GM04503 (cell line): Measurements from ENCODE around the gene EXD3.
"Not testable (repeated sequence)": the region's sequence is repeated elsewhere in the genome, so short reads cannot be mapped to it uniquely, and the experiment has no call there.

Experiments used
- DNase-seq: peaks from one replicate; pipeline ENCODE4 v3.0.0-alpha.2; 2012; ENCODE audit warnings: low read depth

EXD3 gene

DNA sequence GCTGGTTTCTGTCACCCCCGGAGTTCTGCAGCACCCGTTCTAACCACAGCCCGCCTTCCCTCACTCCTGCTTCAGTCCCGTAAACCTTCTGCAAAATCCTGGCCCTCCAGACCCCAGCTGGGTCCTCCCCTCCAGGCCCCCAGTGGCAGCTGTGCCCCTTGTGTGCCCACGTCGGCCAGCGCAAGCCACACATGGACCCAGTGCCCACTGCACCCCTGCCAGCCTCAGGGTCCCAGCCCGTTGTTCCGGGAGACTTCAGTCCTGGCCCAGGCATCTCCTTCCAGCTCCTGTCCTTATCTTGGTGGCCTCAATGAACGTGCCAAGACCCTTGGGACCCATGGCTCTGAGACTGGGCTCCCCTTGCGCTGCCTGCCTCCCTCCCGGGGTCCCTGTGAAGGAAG lies 43.2 kb downstream of the EXD3 start:
- DNase-seq = no peak

DNA sequence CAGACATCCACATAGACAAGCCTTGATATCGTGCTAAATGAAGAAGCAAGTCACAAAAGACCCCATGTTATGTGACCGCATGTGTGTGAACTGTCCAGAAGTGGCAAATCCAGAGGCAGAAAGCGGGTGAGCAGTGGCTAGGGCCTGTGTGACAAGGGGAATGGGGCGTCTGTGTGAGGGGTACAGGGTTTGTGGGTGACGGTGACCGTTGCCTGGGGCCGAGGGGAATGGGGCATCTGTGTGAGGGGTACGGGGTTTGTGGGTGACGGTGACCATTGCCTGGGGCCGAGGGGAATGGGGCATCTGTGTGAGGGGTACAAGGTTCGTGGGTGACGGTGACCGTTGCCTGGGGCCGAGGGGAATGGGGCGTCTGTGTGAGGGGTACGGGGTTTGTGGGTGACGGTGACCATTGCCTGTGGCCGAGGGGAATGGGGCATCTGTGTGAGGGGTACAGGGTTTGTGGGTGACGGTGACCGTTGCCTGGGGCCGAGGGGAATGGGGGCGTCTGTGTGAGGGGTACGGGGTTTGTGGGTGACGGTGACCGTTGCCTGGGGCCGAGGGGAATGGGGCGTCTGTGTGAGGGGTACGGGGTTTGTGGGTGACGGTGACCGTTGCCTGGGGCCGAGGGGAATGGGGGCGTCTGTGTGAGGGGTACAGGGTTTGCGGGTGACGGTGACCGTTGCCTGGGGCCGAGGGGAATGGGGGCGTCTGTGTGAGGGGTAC lies 44.1 kb downstream of the EXD3 start:
- DNase-seq = not testable (repeated sequence)

- no peak for DNase-seq
These were observed 46.6 kb downstream of the EXD3 start for GRCh38 chr9:137376386-137376785.

GRCh38 chr9:137375321-137376058 lies 47.5 kb downstream of the EXD3 start:
- DNase-seq = no peak

DNA sequence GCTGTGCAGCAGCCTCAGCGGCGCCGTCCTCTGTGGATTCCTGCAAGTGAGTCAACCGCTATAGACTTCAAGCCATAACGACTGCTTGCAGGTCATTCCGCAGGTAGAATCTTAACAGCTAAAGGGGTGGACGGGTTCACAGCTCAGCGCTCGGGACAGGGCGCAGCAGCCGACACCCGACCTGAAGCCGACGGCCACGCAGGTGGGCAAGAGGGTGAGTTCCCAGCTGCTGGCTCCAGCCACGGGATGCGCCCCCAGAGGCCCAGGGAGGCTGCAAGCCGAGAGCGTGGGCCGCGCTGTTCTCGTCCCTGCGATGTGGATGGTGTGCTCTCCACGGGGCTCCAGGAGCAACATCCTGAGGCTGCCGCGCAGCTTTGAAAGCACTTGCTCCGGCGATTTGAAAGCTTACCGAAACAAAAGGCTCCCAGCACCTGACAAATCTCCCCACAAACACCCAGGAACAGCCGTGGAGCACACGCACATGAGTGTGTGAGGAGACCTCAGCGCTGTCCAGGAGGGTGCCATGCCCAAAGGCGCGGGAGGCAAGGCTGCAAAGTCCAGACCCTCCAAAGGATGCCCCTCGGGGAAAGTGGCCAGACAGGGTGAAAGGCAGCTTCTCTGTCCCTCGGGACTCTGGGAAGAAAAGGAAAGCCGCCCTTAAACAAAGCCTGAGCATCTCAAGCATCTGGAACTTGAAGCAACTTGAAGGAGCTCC lies 48.7 kb downstream of the EXD3 start:
- no peak for DNase-seq

GRCh38 chr9:137373611-137373980 lies 49.4 kb downstream of the EXD3 start:
- no peak for DNase-seq

- DNase-seq = no peak
These were observed 50.0 kb downstream of the EXD3 start for GRCh38 chr9:137372693-137373610.

DNA sequence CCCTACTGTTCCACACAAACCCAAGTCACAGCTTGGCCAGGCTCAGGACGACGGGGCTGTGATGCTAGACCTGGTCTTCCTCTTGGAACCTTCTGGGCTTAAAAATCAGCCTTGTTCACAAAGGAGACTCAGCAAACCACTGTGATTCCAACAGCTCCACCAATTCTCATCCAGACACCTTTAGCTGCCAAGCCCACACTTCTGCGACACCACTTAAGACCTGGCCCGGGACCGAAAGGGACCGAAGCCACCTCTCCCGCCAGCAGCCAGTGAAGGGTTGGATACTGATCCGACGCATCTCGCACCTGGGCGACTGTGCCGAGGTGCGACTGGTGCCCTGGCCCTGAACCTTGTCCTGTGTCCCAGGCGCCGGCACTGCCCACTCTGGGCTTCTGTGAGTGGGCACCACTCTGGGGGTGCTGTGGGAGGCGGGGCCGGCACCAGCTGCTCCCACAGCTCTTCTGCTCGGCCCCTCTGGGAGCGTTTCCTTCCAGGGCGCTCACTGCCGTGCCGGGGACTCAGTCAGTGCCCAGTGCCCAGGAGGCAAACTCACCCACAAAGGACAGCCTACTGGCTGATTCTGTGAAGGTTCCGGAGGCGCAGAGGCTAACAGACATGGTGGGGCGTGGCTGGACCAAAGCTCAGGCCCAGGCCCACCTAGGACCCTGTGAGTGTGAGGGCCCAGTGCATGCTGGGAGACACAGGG lies 50.9 kb downstream of the EXD3 start:
- no peak for DNase-seq

DNA sequence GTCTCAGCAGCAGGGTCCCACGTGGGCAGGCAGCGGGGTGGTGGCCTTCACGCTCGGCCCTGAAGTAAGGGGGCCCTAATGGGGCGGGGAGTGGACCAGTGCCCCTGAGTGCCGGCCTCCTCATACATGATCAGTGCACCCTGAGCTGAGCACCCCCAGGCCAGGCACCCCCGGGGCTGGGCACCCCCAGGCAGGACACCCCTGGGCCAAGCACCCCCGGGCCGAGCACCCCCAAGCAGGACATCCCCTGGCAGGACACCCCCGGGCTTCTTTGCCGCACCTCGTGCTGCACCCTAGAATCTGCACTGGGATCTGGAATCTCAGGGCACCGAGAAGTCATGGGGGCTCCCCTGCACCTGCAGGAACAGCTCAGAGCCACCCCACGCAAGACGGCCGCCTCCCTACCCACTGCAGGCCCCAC lies 51.4 kb downstream of the EXD3 start:
- no peak for DNase-seq

- no peak for DNase-seq
These were observed 52.0 kb downstream of the EXD3 start for GRCh38 chr9:137370865-137371520.

DNA sequence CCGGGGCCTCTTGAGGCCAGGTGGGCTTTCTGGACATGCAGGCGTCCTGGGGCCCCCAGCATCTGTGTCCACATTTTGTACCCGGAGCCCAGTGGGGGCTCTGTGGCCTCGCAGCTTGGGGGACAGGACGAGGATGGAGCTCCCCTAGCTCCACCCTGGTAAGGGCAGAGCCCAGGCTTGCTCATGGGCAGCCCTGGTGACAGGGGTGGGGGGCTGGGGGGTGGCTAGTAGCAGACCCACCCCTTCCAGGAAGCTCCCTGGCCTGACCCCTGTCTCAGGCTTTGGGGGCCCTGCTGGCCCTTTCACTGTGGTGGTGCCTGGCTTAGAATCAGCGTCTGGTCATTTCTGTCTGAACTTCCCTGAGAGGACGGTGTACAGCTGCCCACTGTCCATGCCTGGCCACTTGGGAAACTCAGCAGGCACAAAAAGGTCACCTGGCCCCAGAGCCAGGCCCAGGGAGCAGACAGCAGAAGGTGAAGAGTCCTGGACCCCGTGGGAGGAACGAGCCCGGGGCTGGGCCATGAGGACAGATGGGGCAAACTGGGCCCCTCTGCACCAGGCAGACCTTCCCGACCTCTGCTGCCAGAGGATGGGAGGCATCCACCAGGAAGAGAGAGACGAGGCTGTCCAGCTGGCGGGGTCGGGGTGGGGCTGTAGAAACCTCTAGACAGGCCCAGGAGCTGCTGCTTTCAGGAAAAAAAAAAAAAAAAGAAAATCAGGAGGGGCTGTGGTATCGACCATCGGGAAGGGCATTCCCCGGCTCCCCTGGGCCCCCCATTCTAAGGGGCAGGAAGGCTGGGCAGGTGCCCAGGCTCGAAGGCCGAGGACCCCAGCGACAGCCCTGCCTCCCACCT lies 52.8 kb downstream of the EXD3 start:
- no peak for DNase-seq

DNA sequence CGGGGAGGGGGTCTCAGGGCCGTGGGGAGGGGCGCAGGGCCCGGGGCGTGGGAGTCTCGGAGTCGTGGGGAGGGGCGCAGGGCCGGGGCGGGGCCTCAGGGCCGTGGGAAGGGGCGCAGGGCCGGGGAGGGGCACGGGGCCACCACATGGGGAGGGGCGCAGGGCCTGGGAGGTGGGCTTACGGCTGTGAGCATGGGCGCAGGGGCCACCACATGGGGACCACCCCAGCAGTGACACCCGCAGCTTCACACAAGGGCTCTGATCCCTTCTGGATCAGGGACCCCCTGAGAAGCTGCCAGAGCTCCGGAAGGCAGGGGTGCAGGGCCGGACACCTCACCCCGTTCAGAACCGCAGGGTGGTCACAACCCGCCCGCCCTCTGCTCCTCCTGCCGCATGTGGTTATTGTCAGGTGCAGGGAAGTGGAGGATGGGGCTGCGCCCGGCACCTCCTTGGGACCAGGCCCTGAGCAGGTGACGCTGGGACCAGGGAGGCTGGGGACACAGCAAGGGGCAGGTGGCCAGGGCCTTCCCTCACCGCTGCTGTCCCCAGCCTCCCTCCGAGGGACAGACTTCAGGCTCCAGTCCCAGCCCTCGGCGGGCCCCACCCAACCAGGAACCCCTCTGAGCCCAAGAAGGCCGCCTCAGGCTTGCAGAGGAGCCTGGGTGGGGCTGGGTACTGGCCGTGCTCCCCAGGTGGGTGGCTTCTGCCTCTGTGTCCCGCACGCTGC lies 53.7 kb downstream of the EXD3 start:
- no peak for DNase-seq

DNA sequence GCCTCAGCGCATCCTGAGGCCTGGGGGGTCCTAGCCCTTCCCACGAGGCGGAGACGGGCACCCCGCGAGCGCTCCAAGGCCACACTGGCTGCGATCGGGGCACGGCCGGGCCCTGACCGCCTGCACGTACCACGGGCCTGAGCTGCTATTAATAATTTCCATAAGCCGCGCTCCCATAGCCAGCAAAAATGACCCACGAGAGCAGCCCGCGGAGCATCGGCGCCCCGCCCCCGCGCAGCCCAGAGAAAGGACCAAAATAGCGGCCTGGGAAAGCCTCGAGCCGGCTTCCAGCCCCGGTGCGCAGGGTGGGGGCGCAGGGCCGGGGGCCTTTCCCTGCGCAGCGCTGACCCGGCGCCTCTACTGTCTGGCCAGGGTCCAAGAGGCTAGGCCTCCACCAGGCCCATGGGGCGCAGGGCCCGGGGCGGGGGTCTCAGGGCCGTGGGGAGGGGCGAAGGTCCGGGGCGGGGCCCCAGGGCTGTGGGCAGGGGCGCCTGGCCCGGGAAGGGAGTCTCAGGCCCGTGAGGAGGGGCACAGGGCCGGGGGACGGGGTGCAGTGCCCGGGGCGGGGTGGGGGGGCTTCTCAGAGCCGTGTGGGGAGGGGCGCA lies 54.4 kb downstream of the EXD3 start:
- no peak for DNase-seq

DNA sequence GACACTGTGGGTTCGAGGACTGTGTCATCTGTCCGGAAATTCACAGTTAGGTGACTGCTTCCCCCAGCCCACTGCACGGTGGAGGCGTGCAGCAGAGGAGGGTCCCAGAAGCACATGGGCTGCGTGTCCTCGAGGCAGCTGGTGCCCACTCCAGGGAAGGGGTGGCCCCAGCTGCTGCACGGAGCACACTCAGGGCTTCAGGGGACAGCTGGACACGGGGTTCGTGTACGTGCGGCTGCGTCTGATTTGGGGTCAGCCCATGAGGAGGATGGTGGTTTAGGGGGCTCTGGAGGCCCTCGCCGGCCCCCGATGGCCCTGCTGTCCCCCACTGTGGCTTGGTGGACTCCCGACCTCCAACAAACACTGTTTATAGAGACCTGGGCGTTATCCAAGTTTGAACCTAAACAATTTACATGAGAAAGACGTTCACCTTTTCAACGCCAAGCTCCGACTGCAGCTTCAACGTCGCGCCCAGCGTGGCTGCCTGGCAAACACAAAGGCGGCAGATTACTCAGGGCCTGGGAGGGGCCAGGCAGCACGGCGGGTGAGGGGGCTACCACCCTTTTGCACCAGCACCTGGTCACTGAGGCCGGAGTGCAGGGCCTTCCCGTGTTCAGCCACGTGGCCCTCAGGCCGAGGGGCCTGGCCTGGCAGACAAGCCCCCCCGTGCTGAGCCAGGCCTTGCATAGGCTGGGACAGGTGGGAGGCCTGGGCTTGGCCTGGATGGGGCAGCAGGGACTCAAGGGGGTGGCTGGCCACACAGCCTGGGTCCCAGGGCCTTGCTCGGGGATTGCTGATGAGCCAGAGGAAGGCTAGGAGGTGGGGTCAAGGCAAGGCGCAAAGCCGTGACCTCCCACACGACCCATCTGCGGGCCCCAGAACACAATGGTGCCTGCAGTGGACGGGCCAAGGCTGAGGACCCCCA lies 55.2 kb downstream of the EXD3 start:
- DNase-seq = no peak

DNA sequence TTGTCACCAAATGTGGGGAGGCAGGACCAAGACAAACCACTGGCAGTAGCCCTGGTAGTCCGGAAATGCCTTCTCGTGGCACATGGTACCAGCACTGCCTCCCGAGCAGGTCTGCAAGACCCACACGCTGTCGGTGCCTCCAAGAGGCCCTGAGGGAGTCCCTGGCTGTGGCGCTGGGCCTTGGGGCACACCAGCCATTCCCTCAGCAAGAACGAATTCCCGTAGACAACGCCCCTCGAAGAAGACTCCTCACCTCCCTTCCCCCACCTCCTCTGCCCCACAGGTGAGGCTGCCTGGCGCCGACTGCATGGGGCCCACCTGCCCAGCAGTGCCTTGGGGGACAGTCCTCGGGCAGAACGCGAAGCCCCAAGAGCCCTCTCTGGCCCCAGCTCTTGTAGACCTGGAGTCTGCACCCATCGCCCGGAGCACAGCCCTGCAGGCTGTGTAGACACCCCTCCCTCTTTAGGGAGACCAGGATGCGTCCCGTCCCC lies 56.0 kb downstream of the EXD3 start:
- no peak for DNase-seq

GRCh38 chr9:137366445-137366810 lies 56.5 kb downstream of the EXD3 start:
- DNase-seq = no peak
